Stimulated activated CD8-positive, alpha-beta memory T cell treated with anti-CD3 and anti-CD28 coated beads, Interleukin-15, amount 100 ng/mL, for 24 hours (primary cell): ENCODE measurements around the gene AK5.
"Not testable (repeated sequence)": the region's sequence is repeated elsewhere in the genome, so short reads cannot be mapped to it uniquely, and the experiment has no call there.

Experiments used
- DNase-seq: peaks from one replicate; pipeline ENCODE4 v3.0.0-alpha.2; 2020; ENCODE audit warnings: low read depth

The AK5 gene

DNA sequence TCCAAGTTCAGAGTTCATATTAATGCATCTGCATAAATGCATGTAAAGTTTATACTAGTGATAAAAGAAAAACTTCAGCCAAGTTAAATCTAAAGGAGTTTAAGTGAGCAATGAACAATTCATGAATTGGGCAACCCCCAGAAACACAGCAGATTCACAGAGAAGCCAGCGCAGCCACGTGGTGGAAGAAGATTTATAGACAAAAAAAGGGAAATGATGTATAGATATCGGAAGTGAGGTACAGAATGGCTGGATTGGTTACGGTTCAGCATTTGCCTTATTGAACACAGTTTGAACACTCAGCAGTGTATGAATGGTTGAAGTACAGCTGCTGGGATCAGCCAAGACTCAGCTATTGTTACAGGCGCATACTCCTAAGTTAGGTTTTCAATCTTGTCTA is 5.7 kb downstream of the AK5 start:
- no peak for DNase-seq

DNA sequence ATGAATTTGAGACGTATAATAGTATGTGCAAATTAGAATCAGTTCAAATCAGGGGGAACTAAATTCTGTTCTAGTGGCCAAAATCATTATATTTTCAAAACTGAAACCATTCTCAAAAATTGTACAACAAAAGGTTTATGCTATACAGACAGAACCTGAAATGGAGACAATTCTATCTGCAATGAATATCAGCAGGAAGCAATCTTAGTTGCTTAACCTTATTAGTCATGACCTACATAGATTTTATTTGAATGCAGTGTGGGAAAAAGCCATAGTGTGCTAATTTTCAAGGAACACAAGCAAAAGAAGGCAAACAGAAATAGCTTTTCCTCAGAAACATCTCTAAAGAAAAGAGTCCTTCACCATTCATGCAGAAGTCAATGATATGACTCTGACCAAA is 6.5 kb downstream of the AK5 start:
- DNase-seq, result no peak

DNA sequence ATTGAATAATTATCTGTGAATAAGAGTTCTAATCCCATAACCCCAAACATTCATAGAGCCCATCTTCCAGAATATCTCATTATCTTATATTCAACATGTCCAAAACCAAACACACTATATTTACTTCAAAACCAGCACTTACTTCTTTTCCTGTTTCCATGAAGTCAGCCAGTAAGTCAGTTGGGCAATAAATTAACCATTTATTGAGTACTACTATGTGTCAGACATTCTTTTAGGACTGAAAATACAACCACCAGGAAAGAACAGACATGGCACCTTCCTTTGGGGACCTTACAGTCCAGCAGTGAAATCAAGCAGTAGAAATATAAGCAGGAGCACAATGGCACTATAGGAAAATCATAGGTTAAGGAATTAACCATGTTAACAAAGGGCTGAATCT is 8.8 kb downstream of the AK5 start:
- no peak for DNase-seq

- DNase-seq, result no peak
Measured at GRCh38 chr1:77292551-77292950, 10.7 kb downstream of the AK5 start.

DNA sequence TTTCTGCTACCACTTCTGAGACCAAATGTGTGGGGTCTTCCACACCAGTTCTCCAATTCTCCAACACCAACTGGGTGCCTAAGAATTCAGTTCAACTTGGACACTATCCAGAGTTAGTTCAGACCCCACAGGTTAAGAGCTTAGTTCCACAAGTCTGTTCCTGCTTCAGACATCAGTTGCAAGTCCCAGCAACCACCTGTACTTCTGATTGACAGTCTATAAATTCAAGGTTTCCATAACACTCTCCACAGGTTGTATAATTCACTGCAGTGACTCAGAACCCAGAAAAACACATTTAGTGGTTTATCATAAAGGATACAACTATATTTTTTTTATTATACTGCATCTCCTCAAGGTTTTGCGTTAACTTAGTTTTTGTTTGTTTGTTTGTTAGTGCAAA is 18.7 kb downstream of the AK5 start:
- no peak for DNase-seq

DNA sequence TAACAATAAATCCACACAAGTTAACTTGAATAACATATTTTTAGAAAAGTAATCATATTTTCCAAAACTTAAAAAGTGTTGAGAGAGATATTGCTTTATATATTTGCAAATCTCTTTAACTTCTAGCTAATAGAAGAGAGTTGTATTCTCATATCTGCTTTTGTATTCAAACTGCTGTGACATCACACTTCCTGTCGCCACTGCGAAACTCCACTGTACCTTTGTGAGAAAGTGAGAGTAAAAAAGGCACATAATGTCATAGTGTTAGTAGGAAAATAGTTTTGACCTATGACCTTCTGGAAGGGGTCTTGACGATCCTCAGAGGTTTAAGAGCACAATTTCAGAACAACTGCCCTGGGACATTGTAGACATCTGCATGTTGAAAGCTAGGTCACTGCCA is 21.6 kb downstream of the AK5 start:
- no peak for DNase-seq

DNA sequence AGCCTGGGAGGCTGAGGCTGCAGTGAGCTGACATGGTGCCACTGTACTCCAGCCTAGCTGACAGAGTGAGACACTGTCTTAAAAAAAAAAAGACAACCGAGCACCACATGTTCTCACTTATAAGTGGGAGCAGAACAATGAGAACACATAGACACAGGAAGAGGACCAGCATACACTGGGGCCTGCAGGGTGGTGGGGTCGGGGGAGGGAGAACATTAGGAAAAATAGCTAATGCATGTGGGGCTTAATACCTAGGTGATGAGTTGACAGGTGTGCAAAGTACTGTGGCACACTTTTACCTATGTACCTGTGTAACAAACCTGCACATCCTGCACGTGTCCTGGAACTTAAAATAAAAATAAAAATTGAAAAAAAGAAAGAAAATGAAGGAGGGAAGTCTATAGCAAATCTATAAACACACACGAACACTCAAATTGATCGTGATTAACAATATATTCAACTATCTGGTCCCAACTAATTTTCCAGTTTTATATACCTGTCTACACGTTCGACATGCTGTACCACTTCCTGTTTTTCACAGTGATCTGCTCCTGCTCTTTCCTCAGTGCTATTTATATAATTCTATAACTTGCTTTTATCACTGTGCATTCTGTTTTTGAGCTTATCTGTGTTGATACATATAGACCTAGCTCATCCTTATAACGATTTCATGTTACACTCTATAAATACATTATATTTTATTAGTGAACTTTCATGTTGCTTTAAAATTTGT is 27.2 kb downstream of the AK5 start:
- no peak for DNase-seq

DNA sequence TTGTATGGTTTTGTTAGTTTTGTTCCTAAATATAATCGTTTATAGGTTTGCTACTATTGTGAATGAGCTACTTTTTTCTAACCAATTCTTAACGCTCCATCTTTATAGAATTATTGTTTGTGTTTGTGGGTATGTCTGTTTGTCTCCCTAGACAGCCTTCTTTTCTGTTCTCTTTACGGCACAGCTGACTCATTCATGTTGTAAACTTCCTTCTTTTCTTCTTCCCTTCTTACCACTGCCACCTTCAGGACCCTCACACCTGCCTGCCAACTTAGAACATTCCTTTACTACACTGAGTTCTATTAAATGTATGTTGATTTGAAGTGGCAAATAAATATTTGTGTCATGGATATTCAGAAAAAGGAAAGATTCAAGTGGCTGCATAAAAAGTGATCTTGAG is 29.1 kb downstream of the AK5 start:
- DNase-seq, result no peak

DNA sequence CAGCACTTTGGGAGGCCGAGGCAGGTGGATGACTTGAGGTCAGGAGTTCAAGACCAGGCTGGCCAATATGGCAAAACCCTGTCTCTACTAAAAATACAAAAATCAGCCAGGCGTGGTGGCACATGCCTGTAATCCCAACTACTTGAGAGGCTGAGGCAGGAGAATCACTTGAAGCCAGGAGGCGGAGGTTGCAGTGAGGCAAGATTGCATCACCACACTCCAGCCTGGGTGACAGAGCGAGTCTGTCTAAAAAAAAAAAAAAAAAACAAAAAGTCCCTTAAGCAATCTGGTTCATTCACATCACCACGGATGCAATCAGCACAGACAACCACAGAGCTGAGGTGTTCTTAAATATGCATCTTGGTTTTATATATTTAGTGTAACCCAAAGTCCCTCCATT is 30.5 kb downstream of the AK5 start:
- DNase-seq, result not testable (repeated sequence)

GRCh38 chr1:77313491-77313890 is 31.7 kb downstream of the AK5 start:
- no peak for DNase-seq

DNA sequence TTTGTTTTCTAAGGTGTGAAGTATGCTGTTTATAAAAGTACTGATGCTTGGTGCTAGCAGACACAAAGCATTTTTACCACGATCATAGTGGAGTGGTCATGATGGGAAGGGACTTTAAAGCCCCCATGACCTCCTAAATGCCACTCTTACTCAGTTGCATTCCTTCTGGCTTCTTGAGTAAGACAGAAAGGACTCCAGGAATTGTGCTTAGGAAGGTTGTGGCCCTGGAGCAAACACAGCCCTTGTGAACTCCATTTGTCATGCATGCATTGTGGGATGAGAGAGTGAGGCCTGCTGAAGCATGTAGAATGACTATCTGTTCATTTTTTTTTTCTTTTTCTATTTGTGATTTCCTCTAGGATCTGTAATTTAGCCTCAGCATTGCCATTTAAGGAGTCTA is 34.2 kb downstream of the AK5 start:
- DNase-seq, result no peak

DNA sequence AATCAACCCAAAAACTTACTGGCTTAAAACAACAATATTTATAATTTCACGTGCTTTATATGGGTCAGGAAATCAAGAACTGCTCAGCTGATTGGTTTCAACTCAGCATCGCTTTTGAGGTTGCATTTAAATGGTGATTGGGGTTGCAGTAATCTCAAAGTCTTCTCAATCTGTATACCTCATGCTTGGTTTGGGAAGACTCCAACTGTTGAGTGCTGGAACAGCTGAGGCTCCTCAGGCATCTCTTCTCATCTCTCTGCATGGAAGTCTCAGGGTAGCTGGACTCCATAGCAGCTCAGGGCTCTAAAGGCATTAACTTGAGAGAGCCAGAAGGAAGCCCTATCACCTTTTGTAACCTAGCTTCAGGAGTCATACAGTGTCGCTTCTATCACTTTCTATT is 35.1 kb downstream of the AK5 start:
- no peak for DNase-seq

GRCh38 chr1:77319036-77319705 is 37.4 kb downstream of the AK5 start:
- no peak for DNase-seq

DNA sequence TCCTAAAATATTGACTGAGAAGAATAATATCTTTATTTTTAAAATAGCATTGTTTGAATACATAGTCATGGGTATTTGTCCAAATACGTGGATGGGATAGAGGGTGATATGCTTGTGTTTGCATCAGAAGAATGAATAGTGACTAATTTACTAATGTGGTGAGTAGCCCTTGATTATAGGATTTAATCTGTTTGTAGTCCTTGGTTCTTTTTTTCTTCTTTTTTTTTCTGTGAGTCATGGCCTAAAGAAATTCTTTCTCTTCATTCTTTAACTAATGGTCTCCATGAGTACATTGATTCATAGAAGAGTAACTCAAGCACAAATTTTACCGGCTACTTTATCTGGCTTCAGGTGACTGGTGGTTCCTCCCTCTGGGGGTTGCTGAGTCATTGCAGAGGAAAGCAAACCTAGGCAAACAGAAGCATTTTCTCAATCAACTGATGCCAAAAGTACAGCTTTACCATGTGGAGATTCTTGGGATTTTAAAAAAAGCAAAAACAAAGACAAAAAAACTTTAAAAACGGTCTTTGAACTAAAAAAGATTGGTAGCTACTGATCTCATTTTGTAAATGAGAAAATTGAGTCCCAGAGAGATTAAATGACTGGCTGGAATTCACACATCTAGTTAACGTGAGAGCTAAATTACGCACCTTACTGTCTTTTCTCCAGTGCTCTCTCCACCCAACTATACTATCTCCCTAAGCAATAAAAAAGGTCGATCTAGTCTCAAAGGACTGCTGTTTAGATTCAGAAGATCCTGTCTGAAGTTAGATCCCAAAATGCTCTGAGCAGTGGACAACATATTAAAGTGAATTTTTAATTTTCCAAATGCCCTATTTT is 40.5 kb downstream of the AK5 start:
- no peak for DNase-seq

DNA sequence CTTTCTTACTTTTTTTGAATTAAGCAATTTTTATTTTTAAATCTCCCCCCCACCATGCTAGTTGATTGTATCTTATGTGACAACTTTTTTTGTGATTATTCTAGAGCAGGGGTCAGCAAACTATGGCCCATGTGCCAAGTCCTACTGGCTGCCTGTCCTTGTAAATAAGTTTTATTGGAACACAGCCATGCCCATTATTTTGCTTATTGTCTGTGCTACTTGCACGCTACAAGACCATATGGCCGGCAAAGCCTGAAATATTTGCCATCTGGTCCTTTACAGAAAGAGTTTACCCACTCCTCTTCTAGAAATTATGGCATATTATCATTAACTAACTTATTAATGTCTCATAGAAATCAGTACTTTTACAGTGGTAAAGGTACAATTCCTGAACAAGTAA is 51.7 kb downstream of the AK5 start:
- DNase-seq, result no peak

DNA sequence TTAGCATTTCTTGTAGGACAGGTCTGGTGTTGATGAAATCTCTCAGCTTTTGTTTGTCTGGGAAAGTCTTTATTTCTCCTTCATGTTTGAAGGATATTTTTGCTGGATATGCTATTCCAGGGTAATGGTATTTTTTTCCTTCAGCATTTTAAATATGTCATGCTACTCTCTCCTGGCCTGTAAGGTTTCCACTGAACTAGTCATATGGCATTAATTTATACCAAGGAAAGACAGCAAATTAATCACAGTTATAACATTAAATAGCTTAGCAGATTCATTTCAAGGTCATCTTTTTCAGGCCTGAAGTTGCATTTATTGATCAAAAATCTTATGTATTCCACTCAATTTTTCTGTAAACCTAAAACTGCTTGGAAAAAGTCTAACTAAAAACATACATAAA is 54.9 kb downstream of the AK5 start:
- DNase-seq, result no peak

- no peak for DNase-seq
Measured at GRCh38 chr1:77339326-77339725, 57.5 kb downstream of the AK5 start.

GRCh38 chr1:77341195-77341594 is 59.4 kb downstream of the AK5 start:
- no peak for DNase-seq

DNA sequence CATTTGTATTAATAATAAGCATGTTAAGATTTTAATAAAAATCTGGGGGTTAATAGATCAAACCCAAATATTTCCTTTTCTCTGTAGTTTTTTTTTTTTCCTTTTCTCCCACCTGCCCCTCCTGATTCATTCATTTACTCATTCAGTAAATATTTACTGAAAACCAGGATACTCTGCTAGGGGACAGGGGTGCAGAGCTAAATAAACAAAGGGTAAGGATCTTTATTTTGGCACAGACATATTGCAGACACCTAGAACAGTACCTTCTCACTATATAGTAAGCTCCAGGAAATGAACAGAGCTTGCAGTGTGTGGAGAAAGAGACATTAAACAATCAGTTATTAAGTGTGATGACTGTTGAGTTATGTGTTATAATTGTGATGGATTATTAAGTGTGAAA is 60.9 kb downstream of the AK5 start:
- DNase-seq, result no peak

DNA sequence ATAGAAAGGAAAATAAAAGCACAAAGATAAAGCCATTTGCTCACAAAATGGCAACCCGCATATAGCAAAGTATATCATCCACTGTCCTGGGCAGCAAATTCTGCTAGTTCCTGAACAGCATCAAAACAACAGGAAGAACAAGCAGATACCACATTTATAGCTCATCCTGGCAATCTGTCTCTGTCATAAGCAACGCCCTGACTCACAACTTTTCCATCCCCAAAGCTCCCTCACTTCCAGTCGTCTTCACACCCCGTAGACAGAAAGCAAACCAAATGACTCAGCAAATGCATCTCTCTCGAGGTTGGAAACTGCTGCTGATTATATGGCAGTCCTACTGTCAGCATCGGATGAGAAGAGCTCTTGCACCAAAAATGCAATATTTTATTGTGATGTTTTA is 65.8 kb downstream of the AK5 start:
- no peak for DNase-seq

- DNase-seq, result no peak
Measured at GRCh38 chr1:77348549-77348948, 66.7 kb downstream of the AK5 start.

DNA sequence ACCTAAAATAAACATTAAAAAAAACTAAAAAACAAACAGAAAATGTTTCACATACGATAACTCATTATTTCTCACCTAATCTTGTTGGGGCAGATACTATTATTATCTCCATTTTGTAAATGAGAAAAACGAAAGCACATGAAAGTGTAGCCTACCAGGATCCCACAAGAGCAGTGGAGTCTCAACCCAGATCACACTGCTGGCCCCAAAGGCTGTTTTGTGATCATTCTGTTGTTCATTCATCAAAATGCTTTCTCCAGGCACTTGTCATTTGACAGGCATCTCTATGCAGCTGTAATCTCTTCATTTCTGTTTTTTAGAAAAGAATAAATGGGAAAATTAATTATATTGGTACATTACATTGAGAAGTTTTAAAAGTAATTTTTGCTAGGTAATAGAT is 67.5 kb downstream of the AK5 start:
- no peak for DNase-seq
